ENCODE data around the gene OXER1. TPM values are rescaled to one million over a fixed set of nuclear protein-coding genes. Genes with fewer than 3 reads are reported as not detected.

The OXER1 gene
- total and polyA plus RNA-seq, 9 of the 15 experiments (the other 6 are each of a cell fraction or from before 2014, with no cell fraction given), result not detected

DNA sequence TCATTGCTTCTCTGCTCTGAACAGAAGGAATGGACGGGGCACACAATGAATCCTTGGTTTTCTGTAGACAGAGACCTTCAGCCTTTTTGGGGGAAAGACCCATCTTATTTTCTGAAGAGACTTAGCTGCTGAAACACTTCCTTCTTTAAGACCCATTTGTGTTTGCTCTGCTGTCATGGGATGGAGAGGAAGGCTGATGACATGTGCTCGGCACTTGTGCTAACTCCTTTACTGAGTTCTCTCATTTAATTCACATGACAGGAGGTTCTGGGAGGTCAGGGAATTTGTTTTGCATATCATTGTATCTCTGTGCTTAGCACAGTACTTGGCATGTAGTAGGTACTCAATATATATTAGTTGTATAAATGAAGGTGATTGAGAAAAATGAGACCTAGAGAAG lies 39.0 kb downstream of the OXER1 start (continued):
- TF ChIP-seq PRPF4 (IDR thresholded peaks at IDR 0.05; ENCODE audit: insufficient read depth, low read depth, low read length, poor library complexity, severe bottlenecking), result no peak
- TF ChIP-seq ELF4 (CRISPR knock-in tag; IDR thresholded peaks at IDR 0.05), result no peak

DNA sequence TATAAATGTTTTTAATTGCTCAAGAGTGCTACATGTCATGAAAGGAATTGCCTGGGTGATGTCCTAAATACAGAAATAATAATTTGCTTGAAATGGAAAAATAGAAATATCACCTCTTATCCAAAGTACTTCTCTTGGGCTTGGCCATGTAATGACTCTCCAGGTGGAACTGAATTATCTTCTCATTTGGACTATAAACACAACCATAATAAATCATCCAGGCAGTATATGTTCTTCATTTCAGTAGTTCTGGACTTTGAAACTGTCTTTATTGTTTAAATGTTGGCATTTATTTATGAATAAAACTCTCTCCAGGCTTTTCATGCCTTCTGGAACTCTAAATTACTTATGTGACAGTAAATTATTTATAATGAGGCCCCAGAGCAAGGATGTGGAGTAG lies 40.5 kb downstream of the OXER1 start:
- no peak for FAIRE-seq
- H3K27ac ChIP-seq (ENCODE audit: extremely low read depth, low read depth, low read length), result no peak overlapping the region
- no peaks in the 10 kb centered on the region for H3K9me1 ChIP-seq (ENCODE audit: control insufficient read depth, insufficient read depth, low read length)
- ATAC-seq, result no peak
- H3K9me3 ChIP-seq (replicated peaks; ENCODE audit: control insufficient read depth, insufficient read depth, low read depth, low read length), result no peaks in the 10 kb centered on the region
- H2AFZ ChIP-seq (ENCODE audit: low read depth, low read length), result no peak overlapping the region
- intact Hi-C loops (cut with micrococcal nuclease), result no loop called here
- ChIA-PET POLR2A (no interaction called here), CTCF (ENCODE audit: low intra/inter-chr PET ratio) (no interaction called here)
- H4K20me1 ChIP-seq (replicated peaks; ENCODE audit: control insufficient read depth, insufficient read depth, low read length), result no peaks in the 10 kb centered on the region
- no peaks in the 10 kb centered on the region for H3K36me3 ChIP-seq (ENCODE audit: control insufficient read depth, insufficient read depth, low read length)
- TF ChIP-seq CBFA2T3 (IDR thresholded peaks at IDR 0.05), result no peak
- no peak for TF ChIP-seq RB1 (IDR thresholded peaks at IDR 0.05; ENCODE audit: low read depth)
- no peak for TF ChIP-seq TAF9B (IDR thresholded peaks at IDR 0.05; ENCODE audit: partially characterized antibody)
- no peak for TF ChIP-seq TSC22D4 (tag; IDR thresholded peaks at IDR 0.05)
- TF ChIP-seq RFX7 (CRISPR knock-in tag; IDR thresholded peaks at IDR 0.05), result no peak
- TF ChIP-seq ZNF3 (CRISPR knock-in tag; IDR thresholded peaks at IDR 0.05), result no peak
- TF ChIP-seq MTA2 (IDR thresholded peaks at IDR 0.05; ENCODE audit: low read depth), result no peak
- no peak for TF ChIP-seq GABPB2 (CRISPR knock-in tag; conservative IDR thresholded peaks at IDR 0.05)
- TF ChIP-seq ZNF146 (CRISPR knock-in tag; IDR thresholded peaks at IDR 0.05; ENCODE audit: unreplicated experiment), result no peak
- TF ChIP-seq NR4A1 (CRISPR knock-in tag; IDR thresholded peaks at IDR 0.05), result no peak
- TF ChIP-seq NR4A1 (tag; IDR thresholded peaks at IDR 0.05), result no peak
- H3K27me3 ChIP-seq (ENCODE audit: control insufficient read depth in 2 of 2, insufficient read depth in 2 of 2, low read length in 2 of 2), result peaks cover 4% of the 10 kb centered on the region in 2 experiments; a peak in 2 of 5 replicates
- no peak overlapping the region for H3K4me2 ChIP-seq (ENCODE audit: insufficient read depth, low read length)
- no TSS peak for BruUV-seq (replicated peaks)
- DNase-seq (ENCODE audit: extremely low read depth in 1 of 4, low spot score in 3 of 4), result no peak
- no peaks in the 10 kb centered on the region for H3K79me2 ChIP-seq (ENCODE audit: control insufficient read depth, insufficient read depth, low read length)
- in situ Hi-C loops (cut with MboI), result no loop called here
- H3K4me1 ChIP-seq (replicated peaks in 1 of 2; ENCODE audit: control insufficient read depth in 2 of 2, insufficient read depth in 2 of 2, low read length in 2 of 2), result peaks cover 0 to 3% of the 10 kb centered on the region in 2 experiments; a peak in 1 of 5 replicates
- H3K9ac ChIP-seq (ENCODE audit: insufficient read depth in 1 of 2, low read depth in 2 of 2, low read length in 2 of 2), result no peak overlapping the region
- H3K4me3 ChIP-seq, result no peak overlapping the region
